Endometrial microvascular endothelial cells (primary cell): ENCODE data around the gene LRRC43. TPM values are rescaled to one million over a fixed set of nuclear protein-coding genes. Genes with fewer than 3 reads are reported as not detected.

Experiments
- in situ Hi-C: cut with HindIII; loops from 2 replicates; pipeline ENCODE4 v1.10.0; 2017; ENCODE audit warnings: low sequenced_read_pairs, low pct_unique_long_range_greater_than_20kb; ENCODE audit errors: inconsistent ontology term
- total RNA-seq: library from RNA; depleted of rRNA; stranded (reverse); fragments of >200 nt; gene quantifications from one replicate; pipeline ENCODE4 v1.2.3, GENCODE V29; 2015; ENCODE audit errors: inconsistent ontology term

LRRC43 gene
- total RNA-seq, 1 donor from 2014 or later = not detected

DNA sequence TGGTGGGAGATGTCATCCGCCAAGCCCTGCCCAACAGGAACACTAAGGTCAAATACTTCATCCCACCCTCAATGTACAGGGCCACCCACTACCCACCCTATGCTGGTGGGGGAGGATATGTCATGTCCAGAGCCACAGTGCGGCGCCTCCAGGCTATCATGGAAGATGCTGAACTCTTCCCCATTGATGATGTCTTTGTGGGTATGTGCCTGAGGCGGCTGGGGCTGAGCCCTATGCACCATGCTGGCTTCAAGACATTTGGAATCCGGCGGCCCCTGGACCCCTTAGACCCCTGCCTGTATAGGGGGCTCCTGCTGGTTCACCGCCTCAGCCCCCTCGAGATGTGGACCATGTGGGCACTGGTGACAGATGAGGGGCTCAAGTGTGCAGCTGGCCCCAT, 24.1 kb downstream of the LRRC43 start:
- in situ Hi-C loops = no loop called here

DNA sequence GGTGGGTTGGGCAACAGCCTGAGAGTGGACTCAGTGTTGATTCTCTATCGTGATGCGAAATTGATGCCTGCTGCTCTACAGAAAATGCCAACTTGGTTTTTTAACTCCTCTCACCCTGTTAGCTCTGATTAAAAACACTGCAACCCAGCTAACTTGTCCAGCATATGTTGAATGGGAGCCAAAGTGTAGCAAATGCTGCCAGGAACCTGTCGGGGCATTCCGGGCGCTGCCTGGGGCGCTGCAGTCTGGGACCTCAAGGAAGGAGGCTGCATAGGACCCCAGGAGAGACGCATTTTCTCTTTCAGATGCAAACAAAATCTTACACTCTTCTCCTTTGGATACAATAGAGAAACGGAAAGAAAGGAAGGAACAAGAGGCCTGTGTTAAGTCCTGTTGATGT, 24.5 kb downstream of the LRRC43 start:
- in situ Hi-C loops = no loop called here

DNA sequence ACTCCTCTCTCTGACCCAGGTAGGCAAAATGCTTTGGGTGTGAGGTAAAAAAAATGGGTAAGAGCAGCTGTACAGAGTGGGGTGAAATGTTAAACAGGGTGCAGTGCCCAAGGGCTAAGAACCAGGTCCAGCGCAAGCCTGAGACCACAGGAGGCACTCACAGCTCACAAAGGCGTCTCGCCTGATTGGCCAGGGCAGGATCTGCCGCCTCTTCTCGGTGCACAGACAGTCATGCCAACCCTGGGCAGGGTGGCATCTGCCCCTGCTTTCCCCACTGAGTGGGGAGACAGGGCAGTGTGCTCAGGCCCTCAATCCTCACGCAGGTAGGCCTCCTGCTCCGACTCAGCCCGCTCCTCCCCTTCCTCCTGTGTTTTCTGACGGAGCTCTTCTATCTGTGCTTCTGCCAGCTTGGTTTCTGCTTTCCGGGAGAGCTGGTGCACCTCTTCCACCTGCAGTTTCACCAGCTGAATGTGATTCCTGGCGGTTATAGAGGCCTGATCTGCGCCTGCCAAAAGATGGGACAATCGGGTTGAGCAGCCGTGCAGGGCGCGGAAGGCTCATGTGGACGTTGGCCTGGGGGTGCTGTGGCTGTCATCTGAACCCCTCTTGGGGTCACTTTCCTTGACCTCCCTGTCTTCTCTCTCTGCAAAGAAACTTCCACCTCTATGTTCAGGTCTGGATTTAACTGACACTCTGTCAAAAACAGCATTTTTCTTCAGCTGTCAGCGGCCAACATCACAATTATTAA, 25.3 kb downstream of the LRRC43 start:
- in situ Hi-C loops = no loop called here

DNA sequence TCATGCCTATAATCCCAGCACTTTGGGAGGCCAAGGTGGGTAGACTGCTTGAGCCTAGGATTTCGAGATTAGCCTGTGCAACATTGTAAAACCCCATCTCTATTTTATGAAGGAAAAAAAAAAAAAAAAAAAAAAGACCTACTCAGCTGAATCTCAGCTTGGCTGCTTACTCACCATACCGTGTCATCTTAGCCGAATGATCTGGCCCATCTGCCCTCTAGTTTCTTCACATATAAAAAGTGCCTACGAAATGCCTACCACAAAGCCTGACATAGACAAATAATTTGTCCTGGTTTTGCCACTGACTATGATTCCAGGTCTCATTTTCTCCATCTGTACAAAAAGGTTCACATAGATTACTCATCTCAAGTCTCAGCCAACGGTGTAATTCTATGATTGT, 32.8 kb downstream of the LRRC43 start:
- in situ Hi-C loops = no loop called here

DNA sequence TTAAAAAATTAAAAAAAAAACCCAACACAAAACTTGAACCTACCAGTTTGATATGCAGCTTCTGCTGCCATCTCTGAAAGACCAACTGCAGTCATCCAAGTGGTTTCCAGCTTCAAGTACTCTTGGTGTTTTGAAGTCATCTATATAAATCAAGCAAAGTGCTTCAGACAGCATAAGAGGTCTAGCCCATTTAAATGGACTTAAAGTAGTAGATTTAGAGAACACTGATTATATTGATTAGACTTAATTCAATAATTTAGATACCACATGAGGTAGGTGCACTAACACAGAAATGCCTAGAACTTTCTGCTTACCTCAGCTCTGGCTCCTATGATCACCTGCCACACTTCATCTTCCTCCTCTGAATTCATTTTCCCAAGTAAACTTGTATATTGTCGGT, 33.5 kb downstream of the LRRC43 start:
- in situ Hi-C loops = no loop called here

DNA sequence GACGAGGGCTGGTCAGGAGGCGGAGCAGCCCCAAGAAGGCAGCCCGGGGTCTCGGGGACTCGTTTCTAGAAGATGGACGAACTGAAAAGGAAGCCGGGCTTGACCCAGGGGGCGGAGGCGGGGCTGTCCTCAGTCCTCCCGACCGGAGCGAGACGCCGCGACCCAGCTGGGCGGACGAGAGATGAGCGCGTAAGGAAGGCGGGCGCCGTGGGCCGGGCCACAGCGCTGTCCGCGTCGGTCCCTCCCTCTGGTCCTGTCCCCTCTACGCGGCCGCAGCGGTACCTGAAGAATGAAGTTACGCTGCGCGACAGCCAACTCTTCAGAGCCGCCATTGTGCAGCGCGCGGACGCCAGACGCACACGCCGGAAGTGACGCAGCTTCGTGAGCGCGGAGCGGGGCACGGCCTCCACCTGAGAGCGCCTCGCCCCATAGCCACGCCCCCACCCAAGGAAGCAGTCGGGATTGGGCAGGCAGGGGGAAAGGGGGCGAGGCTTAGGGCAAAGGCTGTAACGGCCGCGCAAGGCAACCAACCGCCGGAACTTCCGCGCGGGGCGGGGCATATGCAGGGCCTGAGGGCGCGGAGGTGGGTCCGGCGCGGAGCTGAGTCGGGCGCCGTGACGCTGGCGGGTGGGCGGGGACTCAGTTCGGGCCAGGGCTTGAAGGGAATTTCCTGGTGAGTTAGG, 42.9 kb downstream of the LRRC43 start, which contains the start of gene DIABLO:
Gene DIABLO, minus strand, starts transcription at position 370 of the 683 bp plus-strand sequence. Its CDS starts 38 bp downstream, at position 332.
- in situ Hi-C loops = no loop called here

DNA sequence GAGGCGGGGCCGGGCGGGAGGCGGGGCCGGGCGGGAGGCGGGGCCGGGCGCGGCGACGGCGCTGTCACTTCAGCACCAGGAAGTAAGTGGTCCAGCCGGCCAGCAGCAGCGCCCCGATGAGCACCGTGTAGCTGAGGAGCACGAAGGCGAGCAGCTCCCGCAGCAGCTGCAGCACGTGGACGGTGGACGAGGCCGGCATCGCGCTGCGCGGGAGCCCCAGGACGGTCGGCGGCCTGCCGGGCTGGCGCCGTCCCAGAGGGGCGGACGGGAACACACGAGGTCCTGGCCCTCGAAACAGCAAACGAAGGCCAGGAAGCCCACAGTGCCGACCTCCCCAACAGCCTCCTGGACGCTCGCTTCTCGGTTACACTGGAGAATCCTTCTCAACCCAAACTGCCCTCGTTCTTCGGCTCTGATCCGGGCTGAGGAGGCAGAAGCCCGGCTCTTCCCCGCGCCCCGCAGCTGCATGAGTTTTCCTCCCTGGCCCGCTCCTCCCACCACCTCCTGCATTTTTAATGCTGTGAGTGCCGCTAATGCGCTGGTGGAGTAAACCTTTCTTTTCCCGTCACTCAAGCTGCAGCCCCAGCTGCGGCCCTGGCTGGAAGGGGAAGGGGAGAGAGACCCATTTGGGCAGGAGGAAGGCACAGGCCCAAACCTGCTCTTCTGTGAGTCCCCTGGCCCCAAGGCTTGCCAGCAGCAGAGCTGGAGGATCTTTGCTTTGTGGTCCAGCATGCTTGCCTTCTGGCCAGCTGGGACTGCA, 43.6 kb downstream of the LRRC43 start:
- in situ Hi-C loops = no loop called here

DNA sequence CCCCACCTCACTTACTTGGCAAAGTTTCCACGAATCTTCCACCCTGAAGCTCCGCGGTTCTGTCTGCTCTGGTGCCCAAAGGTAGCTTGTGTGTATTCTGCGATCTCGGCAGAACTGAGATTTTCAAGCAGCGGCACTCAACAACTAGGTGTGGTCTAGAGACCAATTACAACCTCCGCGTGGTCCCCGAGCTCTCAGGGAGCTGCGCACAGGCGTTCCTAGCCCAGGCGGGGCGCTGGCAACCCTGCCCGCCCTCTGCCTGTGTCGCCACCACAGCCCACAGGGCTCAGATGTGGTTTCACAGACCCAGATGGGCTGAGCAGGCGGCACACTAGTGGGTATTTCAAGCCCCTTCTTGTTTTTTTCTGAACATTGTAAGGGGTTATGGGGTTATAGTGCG, 44.4 kb downstream of the LRRC43 start:
- in situ Hi-C loops = no loop called here

DNA sequence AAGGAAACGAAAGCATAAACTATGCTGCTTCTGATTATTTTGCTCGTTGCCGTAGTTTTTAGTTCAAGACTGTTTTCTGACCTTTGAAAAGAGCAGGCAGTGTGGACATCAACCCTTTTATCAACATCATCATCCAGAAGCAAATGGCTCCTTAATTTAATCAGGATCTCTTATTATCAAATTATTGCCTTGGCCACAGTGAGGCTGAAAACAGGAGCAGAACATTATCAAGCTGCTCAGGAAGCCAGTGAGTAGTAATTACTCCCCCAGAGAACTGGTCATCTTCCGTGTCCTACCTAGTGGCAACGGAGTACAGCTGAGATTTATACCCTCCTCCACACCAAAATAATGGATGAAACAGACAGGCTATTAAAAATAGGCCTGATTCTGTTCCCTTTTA, 45.2 kb downstream of the LRRC43 start:
- in situ Hi-C loops = no loop called here

DNA sequence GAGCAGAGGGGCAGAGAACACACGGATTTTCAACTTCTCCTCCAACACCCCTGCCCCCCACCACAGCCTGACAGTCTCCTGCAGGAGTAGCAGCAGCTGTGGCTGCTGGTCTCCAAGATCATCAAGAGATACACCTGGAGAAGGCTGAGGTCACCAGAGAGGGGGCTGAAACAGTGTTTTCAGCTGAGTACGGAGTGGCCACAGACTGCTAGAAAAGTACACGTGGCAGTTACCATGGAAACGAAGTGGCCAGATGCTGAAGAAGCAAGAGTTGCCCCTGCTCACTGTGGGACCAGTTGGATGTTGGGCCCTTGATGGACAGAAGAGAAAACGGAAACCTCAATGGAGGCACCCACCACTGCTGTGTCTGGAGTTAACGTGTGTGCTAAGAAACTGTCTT, 47.9 kb downstream of the LRRC43 start:
- in situ Hi-C loops = no loop called here

DNA sequence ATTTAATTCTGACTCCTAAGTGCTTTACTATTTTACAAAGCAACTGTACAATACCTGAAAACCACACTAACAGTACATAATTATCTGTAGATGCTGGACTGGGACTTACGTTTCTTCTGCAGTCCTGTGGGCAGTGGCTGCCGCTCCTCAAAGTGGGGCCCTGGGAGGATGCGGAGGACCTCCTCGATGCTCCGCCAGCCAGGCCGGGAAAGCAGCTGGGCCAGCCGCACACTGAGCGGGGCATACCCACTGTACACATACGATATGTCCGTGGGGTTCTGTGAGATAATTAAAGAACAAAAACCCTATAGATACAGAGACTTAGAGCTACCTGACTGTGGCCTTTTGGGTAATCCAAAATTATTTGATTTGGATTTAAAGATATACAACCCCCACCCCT, 49.8 kb downstream of the LRRC43 start:
- in situ Hi-C loops = no loop called here

DNA sequence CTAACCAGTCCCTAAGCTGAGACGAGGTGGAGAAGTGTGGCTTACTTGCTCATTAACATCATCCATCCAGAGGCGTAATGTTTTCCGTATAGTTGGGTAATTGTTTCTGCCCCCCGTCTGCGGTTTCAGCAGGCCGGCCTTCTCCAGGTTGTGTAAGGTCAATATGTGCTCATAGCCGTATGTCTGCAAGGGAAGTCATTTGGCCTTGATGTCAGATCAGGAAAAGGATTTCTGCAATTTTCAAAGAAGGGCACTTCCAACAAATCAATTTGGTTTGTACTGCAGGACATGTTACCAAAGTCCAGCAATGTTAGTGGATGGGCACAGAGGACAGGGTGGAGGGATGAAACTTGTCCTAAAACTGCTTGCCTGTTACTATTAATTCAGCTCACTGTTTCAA, 52.8 kb downstream of the LRRC43 start:
- in situ Hi-C loops = no loop called here

DNA sequence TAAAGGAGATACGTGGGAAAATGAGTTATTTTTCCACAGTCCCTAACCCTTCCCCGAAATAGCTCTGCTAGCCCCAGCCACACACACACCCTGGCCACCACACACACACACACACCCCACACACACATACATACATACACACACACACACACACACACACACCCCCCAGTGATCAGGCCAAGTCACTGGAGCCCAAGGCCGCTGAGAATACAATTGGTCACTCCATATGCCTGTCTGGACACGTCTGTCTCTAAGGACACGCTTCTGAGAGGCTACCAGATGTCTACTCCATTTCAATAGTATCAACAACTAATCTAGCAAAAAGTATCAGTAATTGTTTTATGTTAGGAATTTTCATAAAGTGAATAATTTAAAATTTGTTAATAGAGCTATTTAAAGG, 55.9 kb downstream of the LRRC43 start:
- in situ Hi-C loops = no loop called here

DNA sequence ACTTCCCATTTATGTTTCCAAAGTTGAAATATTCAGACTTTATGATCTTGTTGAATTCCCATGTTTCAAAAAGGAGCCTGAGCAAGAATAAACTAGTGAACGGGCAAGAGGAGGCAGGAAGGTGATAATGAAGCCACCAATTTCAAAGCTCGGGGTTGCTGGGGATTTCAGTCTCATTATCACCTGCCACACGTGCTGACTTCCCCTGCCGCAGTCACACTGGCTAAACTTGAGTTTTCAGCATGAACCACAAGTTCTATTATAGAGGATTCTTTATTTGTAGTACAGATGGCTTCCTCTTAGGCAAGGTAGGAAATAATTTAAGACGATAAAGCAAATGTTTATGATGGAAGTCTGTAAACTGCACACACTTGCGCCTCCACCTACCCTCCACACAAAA, 61.0 kb downstream of the LRRC43 start:
- in situ Hi-C loops = no loop called here

DNA sequence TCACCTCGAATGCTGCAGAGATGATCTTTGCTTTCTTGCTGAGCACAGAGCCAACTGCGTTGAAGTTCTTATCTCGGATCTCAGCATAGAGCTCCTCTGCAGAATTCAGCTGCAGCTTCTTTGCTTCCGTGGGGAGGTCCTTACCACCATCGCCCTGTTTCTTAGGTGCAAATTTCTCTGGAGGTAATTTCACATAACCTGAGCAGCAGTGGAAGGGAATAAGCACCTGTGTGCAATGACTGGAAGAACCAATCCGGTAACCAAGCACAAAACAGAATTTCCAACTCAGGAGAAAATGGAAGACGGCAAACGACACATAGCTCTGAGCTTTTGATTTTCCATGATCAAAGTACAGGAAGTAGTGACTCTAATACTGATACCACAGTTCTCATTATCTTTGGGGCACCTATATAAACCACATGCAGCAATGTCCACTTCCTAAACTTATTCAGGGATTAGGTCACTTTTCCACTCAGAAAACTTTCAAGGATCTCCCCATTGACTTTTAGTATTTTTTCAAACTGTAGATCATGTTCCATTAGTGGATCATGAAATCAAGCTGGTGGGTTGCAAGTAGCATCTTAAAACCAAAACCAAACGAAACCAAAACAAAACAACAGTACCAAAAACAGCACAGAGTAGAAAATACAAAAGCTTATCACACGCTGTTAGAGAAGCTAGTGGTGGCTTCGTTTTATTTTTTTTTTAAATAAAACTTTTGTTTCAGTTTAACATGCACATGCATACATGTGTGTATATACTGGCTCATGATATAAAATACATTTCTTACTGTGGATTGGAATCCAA, 61.8 kb downstream of the LRRC43 start:
- in situ Hi-C loops = no loop called here

DNA sequence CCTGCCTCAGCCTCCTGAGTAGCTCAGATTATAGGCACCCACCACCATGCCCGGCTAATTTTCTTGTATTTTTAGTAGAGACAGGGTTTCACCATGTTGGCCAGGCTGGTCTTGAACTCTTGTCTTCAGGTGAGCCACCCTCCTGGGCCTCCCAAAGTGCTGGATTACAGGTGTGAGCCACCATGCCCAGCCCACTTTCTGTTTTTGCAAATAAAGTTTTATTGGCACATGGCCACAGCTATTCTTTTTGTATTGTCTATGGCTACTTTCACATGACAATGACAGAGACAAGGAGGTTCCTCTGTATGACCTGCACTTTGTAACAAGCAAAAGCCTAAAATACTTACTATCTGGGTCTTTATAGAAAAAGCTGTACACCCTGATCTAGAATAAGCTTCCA, 62.6 kb downstream of the LRRC43 start:
- in situ Hi-C loops = no loop called here

DNA sequence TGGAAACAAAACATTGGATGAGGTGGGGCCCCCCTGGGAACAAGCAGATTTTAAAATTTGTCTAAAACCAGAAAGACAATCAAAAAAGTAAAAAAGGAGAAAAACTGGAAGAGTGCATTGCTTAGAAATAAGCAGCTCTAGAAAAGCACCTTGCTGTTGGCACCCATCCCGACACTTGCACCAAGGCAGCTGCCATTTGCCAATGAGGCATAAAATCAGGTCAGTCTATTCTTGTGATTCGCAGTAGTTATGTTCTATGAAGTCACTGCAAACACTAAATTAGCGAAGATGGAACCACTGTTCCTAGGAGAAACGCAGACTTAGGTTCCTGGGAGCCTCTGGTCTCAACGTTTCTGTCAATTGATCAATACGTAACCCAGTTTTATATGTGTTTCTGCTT, 67.1 kb downstream of the LRRC43 start:
- in situ Hi-C loops = no loop called here

DNA sequence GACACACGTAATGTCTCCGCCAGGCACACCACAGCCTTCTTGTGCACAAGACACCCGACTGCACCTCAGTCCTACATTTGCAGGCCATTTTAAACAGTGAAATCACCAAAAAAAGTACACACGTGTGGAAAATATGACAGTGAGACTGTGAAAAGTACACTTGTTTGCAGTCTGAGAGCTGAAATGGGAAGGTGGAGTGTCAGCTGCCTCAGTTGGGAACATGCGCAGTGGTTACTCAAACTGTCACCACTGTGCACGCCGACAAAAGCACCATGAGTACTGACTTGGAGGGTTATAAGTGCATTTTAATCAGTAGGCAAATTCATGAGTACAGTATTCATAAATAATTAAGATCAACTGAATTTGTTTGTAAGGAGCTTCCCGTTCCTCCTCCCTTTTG, 67.6 kb downstream of the LRRC43 start:
- in situ Hi-C loops = no loop called here
